ENCODE data around the gene PKD2L1. TPM values are rescaled to one million over a fixed set of nuclear protein-coding genes. Genes with fewer than 3 reads are reported as not detected.
"Not testable (repeated sequence)": the region's sequence is repeated elsewhere in the genome, so short reads cannot be mapped to it uniquely, and the experiment has no call there.

The PKD2L1 gene
- total RNA-seq, 1 experiment from 2014 or later, result not detected

DNA sequence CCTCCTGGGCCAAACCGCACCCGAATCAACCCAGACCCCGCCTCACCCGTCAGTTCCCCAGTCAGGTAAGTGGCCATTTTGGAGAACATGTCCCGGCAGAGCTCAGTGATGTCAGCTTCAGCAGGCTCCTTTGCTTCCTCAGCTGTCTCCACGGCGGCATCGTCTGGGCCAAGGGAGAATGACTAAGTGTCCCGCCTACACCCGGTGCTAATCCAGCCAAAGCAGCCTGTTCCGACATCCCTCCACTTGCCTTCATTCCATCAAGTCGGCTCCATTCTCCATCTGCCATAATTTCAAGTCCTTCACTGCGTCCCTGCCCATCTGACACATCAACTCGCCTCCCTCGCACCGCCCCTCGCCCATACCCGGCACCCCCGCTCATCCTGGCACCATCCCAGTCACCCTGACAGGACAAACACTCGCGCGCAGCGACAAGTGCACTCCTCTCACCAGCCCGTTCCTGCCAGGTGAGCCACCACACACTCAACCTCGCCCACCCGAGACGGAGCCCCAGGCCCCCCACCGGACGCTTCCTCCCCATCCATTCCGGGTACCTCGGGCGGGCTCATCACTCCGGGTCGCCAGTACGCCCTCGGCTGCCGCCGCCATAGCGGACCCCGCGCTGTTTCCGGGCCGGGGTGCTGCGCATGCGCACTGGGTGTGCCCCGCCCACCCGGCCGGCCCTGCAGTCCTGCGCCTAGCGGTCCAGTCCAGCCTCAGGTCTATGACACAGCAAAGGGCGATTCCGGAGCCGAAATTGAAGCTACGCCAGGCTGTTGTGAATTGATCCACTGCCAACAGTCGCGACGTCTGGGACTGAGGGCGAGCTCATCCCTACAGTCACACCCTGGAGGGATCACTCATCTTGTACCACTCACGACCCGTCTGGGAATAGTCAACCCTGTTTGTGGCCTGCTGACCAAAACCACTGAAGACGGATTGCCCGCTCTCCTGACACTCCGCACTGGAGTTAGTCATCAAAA lies 43.7 kb downstream of the PKD2L1 start, which contains the start of gene BLOC1S2:
TSS of gene BLOC1S2 (minus strand) at position 630 of the 983 bp plus-strand sequence. CDS start at position 609, 21 bp downstream.
- peak; percentile 85 for DNase-seq (ENCODE audit: low read depth)

DNA sequence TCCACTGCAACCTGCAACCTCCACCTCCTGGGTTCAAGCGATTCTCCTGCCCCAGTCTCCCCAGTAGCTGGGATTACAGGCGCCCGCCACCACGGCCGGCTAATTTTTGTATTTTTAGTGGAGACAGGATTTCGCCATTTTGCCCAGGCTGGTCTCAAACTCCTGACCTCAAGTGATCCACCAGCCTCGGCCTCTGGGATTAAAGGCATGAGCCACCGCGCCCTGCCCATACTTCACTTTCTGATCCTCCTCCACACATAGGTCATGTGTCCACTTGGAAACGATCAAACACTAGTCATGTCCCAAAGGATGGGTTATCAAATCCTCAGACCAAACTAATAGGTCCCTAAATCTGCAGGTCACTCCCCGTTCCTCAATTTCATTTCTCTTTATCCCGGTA lies 44.7 kb downstream of the PKD2L1 start:
- not testable (repeated sequence) for DNase-seq (ENCODE audit: low read depth)

DNA sequence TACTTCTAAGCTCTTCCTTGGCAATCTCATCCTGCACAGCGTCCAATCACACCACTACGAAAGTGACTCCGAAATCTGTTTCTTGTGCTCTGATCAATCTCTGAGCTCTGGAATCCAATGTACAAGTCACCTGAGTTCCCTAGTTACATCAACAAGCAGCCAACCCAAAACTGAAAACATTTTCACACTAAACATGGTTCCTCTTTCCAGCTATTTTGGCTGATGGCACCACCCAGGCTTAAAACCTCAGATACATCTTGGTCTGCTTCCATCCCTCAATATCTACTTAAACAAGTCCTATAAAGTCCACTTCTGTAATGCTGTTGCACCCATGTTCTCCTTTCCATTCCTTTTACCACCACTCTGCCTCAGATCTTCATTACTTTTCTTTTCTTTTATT lies 47.1 kb downstream of the PKD2L1 start:
- DNase-seq (ENCODE audit: low read depth), result no peak

DNA sequence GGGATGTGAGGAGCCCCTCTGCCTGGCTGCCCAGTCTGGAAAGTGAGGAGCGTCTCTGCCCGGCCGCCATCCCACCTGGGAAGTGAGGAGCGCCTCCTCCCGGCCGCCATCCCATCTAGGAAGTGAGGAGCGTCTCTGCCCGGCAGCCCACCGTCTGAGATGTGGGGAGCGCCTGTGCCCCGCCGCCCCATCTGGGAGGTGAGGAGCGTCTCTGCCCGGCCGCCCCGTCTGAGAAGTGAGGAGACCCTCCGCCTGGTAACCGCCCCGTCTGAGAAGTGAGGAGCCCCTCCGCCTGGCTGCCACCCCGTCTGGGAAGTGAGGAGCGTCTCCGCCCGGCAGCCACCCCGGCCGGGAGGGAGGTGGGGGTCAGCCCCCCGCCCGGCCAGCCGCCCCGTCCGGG lies 53.1 kb downstream of the PKD2L1 start:
- not testable (repeated sequence) for DNase-seq (ENCODE audit: low read depth)

DNA sequence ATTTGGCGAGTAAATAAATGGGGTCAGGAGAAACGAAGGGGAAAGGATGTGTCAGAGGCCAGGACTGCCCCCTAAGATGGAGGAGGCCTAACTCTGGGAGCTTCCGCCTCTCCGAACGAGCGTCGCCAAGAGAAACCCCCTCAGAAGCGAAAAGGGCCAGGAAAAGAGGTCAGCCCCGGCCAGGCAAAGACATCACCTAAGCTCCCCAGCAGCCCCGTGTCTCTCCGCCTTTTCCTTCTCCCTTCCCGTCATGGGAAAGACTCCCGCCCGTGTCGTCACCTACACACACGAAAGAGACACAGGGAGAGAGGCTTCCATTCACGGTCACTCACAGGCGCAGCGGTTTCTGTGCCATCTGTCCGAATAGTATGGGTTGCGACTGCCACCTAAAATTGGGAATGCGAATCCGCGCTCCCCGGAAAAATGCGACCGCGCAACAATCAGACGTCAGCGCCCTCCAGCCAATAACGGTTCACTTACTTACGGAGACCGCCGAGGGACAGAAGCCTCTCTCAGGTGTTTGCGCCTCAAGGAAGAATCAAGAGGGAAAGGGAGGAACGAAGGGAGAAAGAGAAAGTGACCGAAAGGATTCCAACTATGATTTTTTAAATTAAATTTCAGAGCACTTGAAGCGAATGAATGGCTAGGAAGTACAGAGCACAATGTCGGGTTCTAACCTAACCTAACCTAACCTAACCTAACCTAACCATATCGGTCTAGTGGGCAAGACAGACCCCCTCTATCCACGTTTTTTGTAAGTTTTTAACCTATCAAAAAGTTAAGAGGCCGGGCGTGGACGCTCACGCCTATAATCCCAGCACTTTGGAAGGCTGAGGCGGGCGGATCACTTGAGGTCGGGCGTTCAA lies 62.6 kb downstream of the PKD2L1 start, which contains the start of gene CWF19L1:
TSS of gene CWF19L1 (minus strand) at position 400 of the 866 bp plus-strand sequence. CDS start at position 355, 45 bp downstream.
- peak; percentile 85 for DNase-seq (ENCODE audit: low read depth)

DNA sequence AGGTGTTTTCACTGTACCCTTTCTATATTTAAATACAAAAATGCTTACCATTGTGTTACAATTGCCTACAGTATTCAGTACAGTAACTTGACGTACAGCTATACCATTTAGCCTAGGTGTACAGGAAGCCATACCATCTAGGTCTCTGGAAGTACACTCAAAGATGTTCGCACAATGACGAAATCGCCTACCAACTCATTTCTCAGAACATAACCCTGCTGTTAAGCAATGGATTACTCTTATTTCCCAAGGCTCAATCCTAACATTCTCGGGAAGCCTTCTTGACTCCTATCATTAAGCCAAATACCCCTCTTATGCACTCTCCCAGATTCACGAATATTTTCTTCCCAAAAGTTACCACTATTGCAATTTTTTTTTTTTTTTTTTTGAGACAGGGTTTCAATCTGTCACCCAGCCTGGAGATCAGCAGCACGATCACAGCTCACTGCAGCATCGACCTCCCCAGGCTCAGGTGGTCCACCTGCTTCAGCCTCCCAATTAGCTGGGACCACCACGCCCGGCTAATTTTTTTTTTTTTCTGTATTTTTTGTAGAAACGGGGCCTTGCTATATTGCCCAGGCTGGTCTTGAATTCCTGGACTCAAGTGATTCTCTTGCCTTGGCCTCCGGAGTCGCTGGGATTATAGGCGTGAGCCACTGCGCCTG lies 64.1 kb downstream of the PKD2L1 start:
- no peak for DNase-seq (ENCODE audit: low read depth)

DNA sequence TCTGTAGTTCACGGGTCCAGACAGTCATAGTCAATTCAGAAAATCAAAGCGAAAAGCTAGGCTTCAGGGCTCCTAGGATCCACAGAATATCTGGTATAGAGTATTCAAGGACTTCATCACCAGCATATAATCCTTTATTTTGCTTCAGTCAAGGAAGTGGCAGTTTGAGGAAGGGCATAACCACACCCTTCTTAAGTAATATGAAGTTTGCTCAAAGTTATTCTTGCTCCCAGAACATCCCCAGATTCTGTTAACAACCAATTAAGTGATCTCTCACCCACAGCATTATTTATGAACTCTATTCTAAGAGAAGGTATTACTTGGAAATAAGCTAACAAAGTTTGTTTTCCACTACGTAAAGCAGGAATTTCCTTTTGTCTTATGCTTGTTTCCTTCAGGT lies 75.8 kb downstream of the PKD2L1 start:
- DNase-seq (ENCODE audit: low read depth), result no peak

DNA sequence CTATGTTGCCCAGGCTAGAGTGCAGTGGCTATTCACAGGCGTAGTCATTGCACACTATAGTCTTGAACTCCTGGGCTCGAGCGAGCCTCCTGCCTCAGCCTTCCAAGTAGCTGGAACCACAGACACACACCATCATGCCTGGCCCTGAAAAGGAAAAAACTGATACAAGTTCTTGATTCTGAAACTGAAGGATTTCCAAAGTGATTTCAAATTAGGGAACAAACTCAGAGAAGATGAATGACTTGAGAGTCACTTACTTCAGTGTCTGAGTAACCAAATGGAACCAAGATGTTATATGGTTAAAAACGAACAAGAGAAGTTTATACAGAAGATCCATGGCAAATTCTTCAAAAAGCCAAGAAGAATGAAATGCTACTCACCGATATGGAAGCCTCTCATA lies 77.0 kb downstream of the PKD2L1 start:
- no peak for DNase-seq (ENCODE audit: low read depth)

DNA sequence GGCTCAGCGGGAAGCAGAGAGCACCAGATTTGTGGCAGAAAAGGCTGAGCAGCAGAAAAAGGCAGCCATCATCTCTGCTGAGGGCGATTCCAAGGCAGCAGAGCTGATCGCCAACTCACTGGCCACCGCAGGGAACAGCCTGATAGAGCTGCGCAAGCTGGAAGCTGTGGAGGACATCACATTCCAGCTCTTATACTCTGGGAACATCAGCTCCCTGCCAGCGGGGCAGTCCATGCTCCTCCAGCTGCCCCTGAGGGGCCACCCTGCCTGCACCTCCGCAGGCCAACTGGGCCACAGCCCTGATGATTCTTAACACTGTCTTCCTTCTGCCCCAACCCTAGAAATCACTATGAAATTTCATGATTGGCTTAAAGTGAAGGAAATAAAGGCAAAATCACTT lies 81.2 kb downstream of the PKD2L1 start:
- DNase-seq (ENCODE audit: low read depth), result no peak

DNA sequence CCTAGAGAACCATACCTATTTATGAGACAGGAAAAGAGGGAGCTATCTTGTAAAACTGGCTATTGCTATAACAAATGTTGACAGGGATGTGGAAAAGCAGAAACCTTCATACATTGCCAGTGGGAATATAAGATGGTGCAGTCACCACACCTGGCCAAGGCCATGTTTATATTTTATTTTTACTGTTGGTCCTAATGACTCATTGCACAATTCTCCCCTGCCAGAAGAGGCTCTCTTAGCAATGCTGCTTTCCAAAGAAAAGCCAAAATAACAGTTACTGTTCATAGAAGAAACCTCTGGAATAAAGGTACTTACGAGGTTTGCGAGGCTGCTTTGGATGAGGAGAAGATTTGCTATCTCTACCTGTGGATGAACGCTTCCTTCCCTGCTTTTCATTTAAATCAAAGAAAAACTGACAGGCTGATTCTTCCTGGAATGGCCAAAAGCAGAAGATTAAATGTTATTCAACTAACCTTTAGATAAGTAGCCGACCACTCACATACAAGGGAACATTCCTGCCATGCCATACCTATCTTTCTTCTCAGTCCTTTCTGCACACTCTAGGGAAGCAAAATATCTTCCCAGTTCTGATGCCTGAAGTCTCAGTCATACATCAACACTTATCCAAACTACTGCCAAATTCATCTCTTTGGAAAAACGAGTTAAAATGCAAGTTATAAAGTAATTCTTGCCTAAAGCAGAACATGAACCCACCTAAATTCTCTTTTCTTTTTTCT lies 84.4 kb downstream of the PKD2L1 start:
- DNase-seq (ENCODE audit: low read depth), result peak; percentile 12

DNA sequence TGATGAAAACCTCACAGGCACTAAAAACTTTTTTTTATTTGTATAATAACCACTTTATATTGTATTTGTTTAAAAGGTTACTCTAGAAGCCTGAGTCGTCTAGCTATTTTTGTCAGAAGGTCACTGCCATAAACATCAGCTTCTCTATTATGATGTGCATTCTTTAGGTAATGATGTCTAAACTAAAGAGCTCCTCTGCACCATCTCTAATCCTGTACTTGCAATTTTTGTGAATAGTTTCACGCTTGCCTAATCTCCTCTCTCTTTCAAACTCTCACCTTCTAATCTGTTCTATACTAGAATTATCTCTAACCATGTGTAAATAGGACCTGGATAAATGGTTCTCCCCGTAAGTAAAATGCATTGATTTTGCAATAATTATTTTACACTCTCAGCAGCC lies 90.2 kb downstream of the PKD2L1 start:
- DNase-seq (ENCODE audit: low read depth), result no peak

DNA sequence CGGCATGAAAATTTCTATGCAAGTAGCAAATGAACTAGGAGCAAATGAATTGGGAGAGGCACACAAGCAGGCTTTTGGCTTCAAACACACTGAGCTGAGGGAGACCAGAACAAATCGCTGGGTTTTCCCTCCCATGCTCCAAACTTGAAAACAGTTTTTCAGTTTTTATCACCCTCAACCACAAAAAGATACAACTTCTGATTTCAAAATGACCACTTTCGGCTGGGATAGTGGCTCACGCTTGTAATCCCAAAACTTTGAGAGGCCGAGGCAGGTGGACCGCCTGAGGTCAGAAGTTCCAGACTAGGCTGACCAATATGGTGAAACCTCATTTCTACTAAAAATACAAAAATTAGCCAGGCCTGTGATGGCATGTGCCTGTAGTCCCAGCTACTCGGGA lies 91.6 kb downstream of the PKD2L1 start:
- DNase-seq (ENCODE audit: low read depth), result no peak

Other genes with a start within 250 kb of the PKD2L1 start
- gene CPN1, start 248.4 kb downstream of the PKD2L1 start, total RNA-seq (2014; rRNA removed; shearing (Covaris generic)), result not detected in 2 replicates
- gene ERLIN1, start 144.2 kb downstream of the PKD2L1 start, total RNA-seq (2014; rRNA removed; shearing (Covaris generic)), result 34.6 and 64.3 TPM in 2 replicates
- 19.6 and 28.8 TPM in 2 replicates for gene CHUK, start 100.6 kb downstream of the PKD2L1 start, total RNA-seq (2014; rRNA removed; shearing (Covaris generic))
- gene CWF19L1, start 62.6 kb downstream of the PKD2L1 start, total RNA-seq (2014; rRNA removed; shearing (Covaris generic)), result 26.7 and 37.8 TPM in 2 replicates
- gene BLOC1S2, start 43.5 kb downstream of the PKD2L1 start, total RNA-seq (2014; rRNA removed; shearing (Covaris generic)), result 45.6 and 58.3 TPM in 2 replicates
- 216 and 263 TPM in 2 replicates for gene SCD, start 17.0 kb upstream of the PKD2L1 start, total RNA-seq (2014; rRNA removed; shearing (Covaris generic))
- not detected in 2 replicates for gene WNT8B, start 132.8 kb upstream of the PKD2L1 start, total RNA-seq (2014; rRNA removed; shearing (Covaris generic))
- gene SEC31B, start 189.6 kb upstream of the PKD2L1 start, total RNA-seq (2014; rRNA removed; shearing (Covaris generic)), result 0.34 and 1.0 TPM in 2 replicates
- gene NDUFB8, start 199.6 kb upstream of the PKD2L1 start, total RNA-seq (2014; rRNA removed; shearing (Covaris generic)), result 184 and 205 TPM in 2 replicates
- 5.4 and 8.0 TPM in 2 replicates for gene HIF1AN, start 205.7 kb upstream of the PKD2L1 start, total RNA-seq (2014; rRNA removed; shearing (Covaris generic))